ENCODE measurements around the gene TESMIN. TPM values are rescaled to one million over a fixed set of nuclear protein-coding genes. Genes with fewer than 3 reads are reported as not detected.
A peak's percentile ranks its signal among the peaks of the same experiment; 100 is the strongest.

The TESMIN gene
- total RNA-seq, 2 donors from 2014 or later: 8.0 to 10.6 TPM

DNA sequence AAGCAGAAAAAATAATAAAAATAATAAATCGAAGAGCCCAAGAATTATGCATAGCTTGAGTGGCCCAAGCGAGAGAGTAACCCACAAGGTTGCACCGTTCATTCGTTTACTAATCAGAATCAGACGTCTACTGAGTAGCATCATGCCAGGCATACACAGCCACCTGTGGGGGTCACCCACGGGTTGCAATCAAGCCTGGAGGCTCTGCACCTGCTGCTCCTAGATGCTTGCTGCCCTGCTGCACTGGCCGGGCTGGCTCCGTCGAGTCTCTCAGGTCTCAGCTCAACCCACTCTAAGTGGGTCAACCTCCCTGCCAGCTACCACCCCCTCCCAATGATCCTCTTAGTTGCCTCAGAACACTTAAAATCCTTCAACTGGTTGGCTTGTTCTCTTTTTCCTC, 2.0 kb upstream of the TESMIN start:
- no peaks in the 10 kb centered on the region for H3K36me3 Mint-ChIP-seq (ENCODE audit: insufficient read depth in 2 of 2)
- H3K9me3 Mint-ChIP-seq: no peaks in the 10 kb centered on the region
- no peak for DNase-seq
- H3K4me3 Mint-ChIP-seq: no peak overlapping the region
- ATAC-seq (replicated peaks in 1 of 2): no peak
- H3K27me3 Mint-ChIP-seq (ENCODE audit: low read depth): no peaks in the 10 kb centered on the region
- H3K27ac Mint-ChIP-seq: no peak overlapping the region
- H3K4me1 Mint-ChIP-seq (ENCODE audit: low read depth): peaks cover 8% of the 10 kb centered on the region

DNA sequence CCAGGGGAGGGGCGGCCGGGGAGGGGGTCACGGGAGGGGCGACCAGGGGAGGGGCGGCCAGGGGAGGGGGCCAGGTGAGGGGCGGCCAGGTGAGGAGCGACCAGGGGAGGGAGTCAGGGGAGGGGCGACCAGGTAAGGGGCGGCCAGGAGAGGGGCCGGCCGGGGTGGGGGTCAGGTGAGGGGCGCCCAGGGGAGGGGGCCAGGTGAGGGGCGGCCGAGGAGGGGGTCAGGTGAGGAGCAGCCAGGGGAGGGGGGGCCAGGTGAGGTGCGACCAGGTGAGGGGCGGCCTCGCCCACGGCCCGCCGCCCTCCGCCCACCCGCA, 355 bp downstream of the TESMIN start:
- H3K4me1 Mint-ChIP-seq (ENCODE audit: low read depth): peaks cover 8% of the 10 kb centered on the region
- H3K9me3 Mint-ChIP-seq: no peaks in the 10 kb centered on the region
- no peak for ATAC-seq (replicated peaks in 1 of 2)
- no peak overlapping the region for H3K4me3 Mint-ChIP-seq
- H3K27me3 Mint-ChIP-seq (ENCODE audit: low read depth): no peaks in the 10 kb centered on the region
- no peaks in the 10 kb centered on the region for H3K36me3 Mint-ChIP-seq (ENCODE audit: insufficient read depth in 2 of 2)
- no peak for DNase-seq
- no peak overlapping the region for H3K27ac Mint-ChIP-seq

- Mint-ChIP-seq H3K4me3 (peak overlapping the region; percentile 67 to 71), H3K36me3 (ENCODE audit: insufficient read depth in 2 of 2) (no peaks in the 10 kb centered on the region), H3K27ac (no peak overlapping the region), H3K9me3 (no peaks in the 10 kb centered on the region), H3K27me3 (ENCODE audit: low read depth) (no peaks in the 10 kb centered on the region), H3K4me1 (ENCODE audit: low read depth) (peaks cover 8% of the 10 kb centered on the region)
- DNase-seq (peak in 1 of 2 donors; percentile 13), ATAC-seq (replicated peaks in 1 of 2) (no peak)
Measured at GRCh38 chr11:68750195-68751003, 921 bp downstream of the TESMIN start.

GRCh38 chr11:68749229-68750123, 1.8 kb downstream of the TESMIN start:
- DNase-seq: no peak
- Mint-ChIP-seq H3K4me3 (peak overlapping the region; percentile 67 to 71), H3K27ac (peak overlapping the region; percentile 19), H3K36me3 (ENCODE audit: insufficient read depth in 2 of 2) (no peaks in the 10 kb centered on the region), H3K9me3 (no peaks in the 10 kb centered on the region), H3K4me1 (ENCODE audit: low read depth) (peaks cover 8% of the 10 kb centered on the region), H3K27me3 (ENCODE audit: low read depth) (no peaks in the 10 kb centered on the region)
- no peak for ATAC-seq (replicated peaks in 1 of 2)

DNA sequence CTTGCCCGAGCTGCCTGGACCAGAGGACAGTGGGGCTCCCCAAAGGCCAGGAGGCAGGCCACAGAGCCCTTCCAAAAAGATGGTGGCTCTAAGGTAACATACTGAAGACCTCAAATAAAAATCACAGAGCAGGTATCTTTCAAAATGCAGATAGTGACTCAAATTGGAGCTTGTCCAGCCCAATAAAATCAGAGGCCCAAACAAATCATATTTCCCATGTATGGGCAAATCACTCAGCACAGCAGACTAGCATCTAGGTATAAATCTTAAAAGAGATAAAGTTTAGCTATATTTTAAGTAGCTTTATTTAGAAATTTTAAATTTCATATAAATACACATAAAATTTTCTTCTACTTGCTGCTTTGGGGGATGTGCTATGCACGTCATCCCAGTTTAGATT, 3.3 kb downstream of the TESMIN start:
- H3K27me3 Mint-ChIP-seq (ENCODE audit: low read depth): no peaks in the 10 kb centered on the region
- no peaks in the 10 kb centered on the region for H3K36me3 Mint-ChIP-seq (ENCODE audit: insufficient read depth in 2 of 2)
- H3K4me1 Mint-ChIP-seq (ENCODE audit: low read depth): peaks cover 8% of the 10 kb centered on the region
- no peak overlapping the region for H3K27ac Mint-ChIP-seq
- no peak for DNase-seq
- ATAC-seq (replicated peaks in 1 of 2): no peak
- no peak overlapping the region for H3K4me3 Mint-ChIP-seq
- no peaks in the 10 kb centered on the region for H3K9me3 Mint-ChIP-seq

DNA sequence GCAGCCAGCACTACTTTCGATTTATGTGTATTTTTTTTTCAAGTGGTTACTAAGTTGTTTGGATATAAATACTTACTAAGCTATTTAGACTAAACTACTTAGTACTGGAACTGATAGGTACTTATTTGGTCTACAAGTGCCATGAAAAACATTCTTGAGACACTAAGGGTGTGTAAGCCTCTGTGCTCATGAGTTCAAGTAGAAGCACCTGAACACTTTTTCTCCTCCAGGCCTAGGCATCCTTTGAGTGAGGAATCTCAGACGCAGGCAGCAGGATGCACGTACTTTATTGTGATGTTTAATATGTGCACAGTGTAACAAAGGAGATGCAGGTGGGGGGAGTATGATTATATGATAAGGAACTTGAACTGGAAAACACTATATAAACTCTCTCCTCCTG, 7.8 kb downstream of the TESMIN start:
- no peak overlapping the region for H3K27ac Mint-ChIP-seq
- no peak for ATAC-seq (replicated peaks in 1 of 2)
- H3K36me3 Mint-ChIP-seq (ENCODE audit: insufficient read depth in 2 of 2): no peaks in the 10 kb centered on the region
- H3K9me3 Mint-ChIP-seq: no peaks in the 10 kb centered on the region
- no peak for DNase-seq
- H3K27me3 Mint-ChIP-seq (ENCODE audit: low read depth): no peaks in the 10 kb centered on the region
- H3K4me1 Mint-ChIP-seq (ENCODE audit: low read depth): no peaks in the 10 kb centered on the region
- H3K4me3 Mint-ChIP-seq: no peak overlapping the region

DNA sequence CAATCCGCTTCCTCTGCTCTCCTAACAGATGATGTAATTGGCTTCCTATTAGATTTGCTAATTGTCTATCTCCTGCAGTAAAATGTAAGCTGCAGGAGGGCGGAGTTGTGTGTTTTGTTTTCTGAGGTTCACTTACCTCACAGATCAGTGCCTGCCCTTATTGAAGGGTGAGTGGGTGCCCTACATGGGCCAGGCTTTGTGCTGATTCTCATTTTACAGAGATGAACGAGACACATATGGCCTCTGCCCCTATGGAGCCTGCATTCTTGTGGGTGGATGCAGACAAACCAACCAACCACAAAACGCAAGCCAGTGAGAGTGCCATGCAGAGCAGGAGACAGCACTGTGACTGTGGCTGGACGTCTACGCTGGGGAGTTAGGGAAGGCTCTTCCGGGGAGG, 9.9 kb downstream of the TESMIN start:
- ATAC-seq (replicated peaks in 1 of 2): no peak
- no peak for DNase-seq
- no peak overlapping the region for H3K27ac Mint-ChIP-seq
- H3K27me3 Mint-ChIP-seq (ENCODE audit: low read depth): no peaks in the 10 kb centered on the region
- H3K4me3 Mint-ChIP-seq: no peak overlapping the region
- no peaks in the 10 kb centered on the region for H3K4me1 Mint-ChIP-seq (ENCODE audit: low read depth)
- no peaks in the 10 kb centered on the region for H3K36me3 Mint-ChIP-seq (ENCODE audit: insufficient read depth in 2 of 2)
- H3K9me3 Mint-ChIP-seq: no peaks in the 10 kb centered on the region

DNA sequence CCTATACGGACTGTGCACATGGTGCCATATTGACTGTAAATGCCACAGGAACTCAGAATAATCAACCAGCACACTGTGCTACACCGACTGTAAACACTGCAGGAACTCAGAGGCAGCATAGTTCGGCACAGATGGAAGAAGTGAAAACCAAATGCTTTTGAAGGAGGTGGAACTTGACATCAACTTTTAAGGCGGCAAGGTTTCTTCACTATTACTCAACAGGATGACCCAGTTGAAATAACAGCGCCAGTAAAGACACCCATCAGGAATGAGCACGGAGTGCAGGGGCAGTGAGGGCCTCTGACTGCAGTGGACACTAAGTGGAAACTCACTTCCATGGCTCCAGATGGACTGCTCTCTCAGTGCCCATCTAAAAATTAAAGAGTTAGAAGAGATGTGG, 15.7 kb downstream of the TESMIN start:
- Mint-ChIP-seq H3K27ac (no peak overlapping the region), H3K9me3 (no peaks in the 10 kb centered on the region), H3K4me1 (ENCODE audit: low read depth) (no peaks in the 10 kb centered on the region), H3K4me3 (no peak overlapping the region), H3K27me3 (ENCODE audit: low read depth) (no peaks in the 10 kb centered on the region), H3K36me3 (ENCODE audit: insufficient read depth in 2 of 2) (no peaks in the 10 kb centered on the region)
- no peak for ATAC-seq (replicated peaks in 1 of 2)
- no peak for DNase-seq

DNA sequence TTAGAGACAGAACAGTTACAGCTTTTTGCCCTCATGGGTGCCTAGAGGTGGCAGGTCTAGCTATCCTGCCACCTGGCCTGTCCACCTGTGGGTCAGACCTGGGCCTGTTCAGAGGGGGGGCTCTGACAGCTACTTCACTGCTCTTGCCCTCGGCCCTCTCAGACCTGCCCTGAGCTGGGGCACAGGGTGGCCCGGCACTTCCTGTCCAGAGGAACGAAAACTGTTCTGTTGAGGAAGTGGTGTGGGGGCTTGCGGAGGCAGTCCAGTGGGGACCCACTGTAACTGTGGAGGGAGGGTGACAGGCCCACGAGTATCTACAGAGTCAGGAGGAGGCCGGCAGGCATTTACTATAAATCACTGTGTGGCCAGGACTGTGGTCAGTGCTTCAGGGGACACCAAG, 16.2 kb downstream of the TESMIN start:
- DNase-seq (no peak), ATAC-seq (replicated peaks in 1 of 2) (no peak)
- H3K4me3 Mint-ChIP-seq: no peak overlapping the region
- no peak overlapping the region for H3K27ac Mint-ChIP-seq
- H3K4me1 Mint-ChIP-seq (ENCODE audit: low read depth): no peaks in the 10 kb centered on the region
- no peaks in the 10 kb centered on the region for H3K9me3 Mint-ChIP-seq
- no peaks in the 10 kb centered on the region for H3K27me3 Mint-ChIP-seq (ENCODE audit: low read depth)
- H3K36me3 Mint-ChIP-seq (ENCODE audit: insufficient read depth in 2 of 2): no peaks in the 10 kb centered on the region

DNA sequence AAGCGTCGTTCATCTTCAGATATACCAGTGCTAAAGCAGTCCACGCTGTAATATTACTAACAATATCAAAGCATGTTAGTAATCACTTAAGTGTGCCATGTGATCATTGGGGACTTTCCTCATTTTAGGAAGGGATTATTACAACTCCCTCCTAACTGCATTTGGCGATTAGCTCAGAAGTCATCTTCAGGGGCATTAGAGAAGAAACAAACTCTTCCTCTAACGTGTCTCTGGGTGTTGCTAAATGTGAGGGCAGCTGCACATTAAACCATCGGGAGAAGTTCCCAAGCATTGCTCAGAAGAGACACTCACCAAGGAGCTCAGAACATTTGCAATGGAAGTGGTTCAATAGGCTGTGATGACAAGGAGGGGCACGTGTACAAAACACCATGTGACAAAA, 17.2 kb downstream of the TESMIN start:
- Mint-ChIP-seq H3K4me3 (no peak overlapping the region), H3K27ac (no peak overlapping the region), H3K27me3 (ENCODE audit: low read depth) (no peaks in the 10 kb centered on the region), H3K4me1 (ENCODE audit: low read depth) (no peaks in the 10 kb centered on the region), H3K9me3 (no peaks in the 10 kb centered on the region), H3K36me3 (ENCODE audit: insufficient read depth in 2 of 2) (no peaks in the 10 kb centered on the region)
- DNase-seq (no peak), ATAC-seq (replicated peaks in 1 of 2) (no peak)

DNA sequence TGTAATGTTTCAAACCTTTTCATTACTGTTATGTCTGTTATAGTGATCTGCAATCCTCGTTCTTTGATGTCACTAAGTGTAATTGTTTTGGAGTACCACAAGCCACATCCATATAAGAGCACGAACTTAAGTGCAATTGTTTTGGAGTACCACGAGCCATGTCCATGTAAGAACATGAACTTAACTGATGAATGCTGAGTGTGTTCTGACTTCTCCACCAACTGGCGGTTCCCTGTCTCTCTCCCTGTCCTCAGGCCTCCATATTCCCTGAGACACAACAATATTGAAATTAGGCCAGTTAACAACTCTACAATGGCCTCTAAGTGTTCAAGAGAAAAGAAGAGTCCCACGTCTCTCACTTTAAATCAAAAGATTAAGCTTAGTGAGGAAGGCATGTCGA, 23.5 kb downstream of the TESMIN start:
- ATAC-seq (replicated peaks in 1 of 2) (no peak), DNase-seq (no peak)
- H3K4me1 Mint-ChIP-seq (ENCODE audit: low read depth): no peaks in the 10 kb centered on the region
- no peaks in the 10 kb centered on the region for H3K36me3 Mint-ChIP-seq (ENCODE audit: insufficient read depth in 2 of 2)
- no peaks in the 10 kb centered on the region for H3K27me3 Mint-ChIP-seq (ENCODE audit: low read depth)
- H3K9me3 Mint-ChIP-seq: no peaks in the 10 kb centered on the region
- H3K4me3 Mint-ChIP-seq: no peak overlapping the region
- H3K27ac Mint-ChIP-seq: no peak overlapping the region

DNA sequence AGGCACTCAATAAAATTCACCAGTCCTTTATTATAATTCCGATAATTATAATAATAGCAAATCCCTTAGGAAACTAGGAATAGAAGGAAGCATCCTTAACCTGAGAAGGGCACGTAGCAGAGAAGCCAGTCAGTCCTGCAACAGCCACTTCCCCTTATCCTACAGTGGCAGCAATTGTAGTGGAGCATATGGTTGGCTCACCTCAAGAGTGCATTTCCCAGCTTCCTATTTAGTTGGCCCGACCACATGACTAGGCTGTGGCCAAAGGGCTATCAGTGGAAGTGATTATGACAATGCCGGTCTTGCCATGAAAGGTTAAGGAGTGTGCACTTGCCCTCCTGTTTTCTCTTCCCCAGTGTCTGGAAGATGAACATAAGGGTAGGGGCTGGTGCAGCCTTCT, 27.0 kb downstream of the TESMIN start:
- no peaks in the 10 kb centered on the region for H3K27me3 Mint-ChIP-seq (ENCODE audit: low read depth)
- H3K27ac Mint-ChIP-seq: no peak overlapping the region
- H3K4me1 Mint-ChIP-seq (ENCODE audit: low read depth): no peaks in the 10 kb centered on the region
- peaks cover 5 to 9% of the 10 kb centered on the region in 2 donors for H3K9me3 Mint-ChIP-seq
- ATAC-seq (replicated peaks in 1 of 2) (no peak), DNase-seq (no peak)
- peaks cover 7 to 9% of the 10 kb centered on the region in 2 donors for H3K36me3 Mint-ChIP-seq (ENCODE audit: insufficient read depth in 2 of 2)
- H3K4me3 Mint-ChIP-seq: no peak overlapping the region

DNA sequence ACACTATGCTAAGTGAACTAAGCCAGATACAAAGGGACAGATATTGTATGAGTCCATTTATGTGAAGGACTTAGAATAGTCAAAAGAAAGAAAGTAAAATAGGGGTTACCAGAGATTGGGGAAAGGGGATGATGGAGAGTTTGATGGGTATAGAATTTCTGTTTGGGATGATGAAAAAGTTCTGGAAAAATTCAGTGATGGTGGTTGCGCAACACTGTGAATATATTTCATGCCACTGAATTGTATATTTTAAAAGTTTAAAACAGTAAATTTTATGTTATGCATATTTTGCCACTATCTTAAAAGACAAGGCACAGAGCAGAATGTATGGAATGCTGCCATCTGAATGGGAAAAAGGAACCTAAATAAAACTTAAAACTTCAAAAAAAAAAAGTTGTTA, 29.2 kb downstream of the TESMIN start:
- Mint-ChIP-seq H3K4me1 (ENCODE audit: low read depth) (no peaks in the 10 kb centered on the region), H3K9me3 (peaks cover 9% of the 10 kb centered on the region in 2 donors)
- ATAC-seq (replicated peaks in 1 of 2): no peak

More for the DNA sequence above, 29.2 kb downstream of the TESMIN start:
- H3K4me3 Mint-ChIP-seq: no peak overlapping the region
- DNase-seq: no peak
- H3K27ac Mint-ChIP-seq: no peak overlapping the region
- no peaks in the 10 kb centered on the region for H3K27me3 Mint-ChIP-seq (ENCODE audit: low read depth)
- H3K36me3 Mint-ChIP-seq (ENCODE audit: insufficient read depth in 2 of 2): peaks cover 10 to 12% of the 10 kb centered on the region in 2 donors
